Non-pigmented ciliary epithelial cell (primary cell): ENCODE data around the gene KARS1.

Source experiments
- DNase-seq: peaks from one replicate; pipeline ENCODE4 v3.0.0-alpha.2; 2010; ENCODE audit warnings: low read depth

Gene KARS1

DNA sequence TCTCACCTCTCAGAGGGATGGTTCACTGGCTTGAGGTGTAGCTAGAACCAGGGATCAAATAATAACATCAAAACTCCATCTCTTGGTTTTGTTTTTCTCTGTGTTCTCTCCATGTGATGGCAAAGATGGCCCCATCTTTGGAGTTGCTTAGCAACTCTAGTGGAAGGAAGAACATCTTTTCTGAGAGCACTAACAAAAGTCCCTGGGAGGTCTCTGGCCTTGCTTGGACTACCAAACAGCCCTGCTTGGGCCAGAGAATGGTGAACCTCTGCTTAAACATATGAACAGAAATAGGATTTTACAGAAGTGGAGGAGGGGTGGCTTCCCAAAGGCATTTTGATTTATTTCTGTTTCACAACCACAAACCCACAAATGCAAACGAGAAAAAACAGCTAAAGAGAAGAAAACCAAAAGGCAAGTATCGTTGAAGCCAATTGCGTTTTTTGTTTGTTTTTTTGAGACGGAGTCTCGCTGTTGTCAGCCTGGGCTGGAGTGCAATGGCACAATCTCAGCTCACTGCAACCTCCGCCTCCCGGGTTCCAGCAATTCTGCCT is 68.1 kb downstream of the KARS1 start:
- no peak for DNase-seq

DNA sequence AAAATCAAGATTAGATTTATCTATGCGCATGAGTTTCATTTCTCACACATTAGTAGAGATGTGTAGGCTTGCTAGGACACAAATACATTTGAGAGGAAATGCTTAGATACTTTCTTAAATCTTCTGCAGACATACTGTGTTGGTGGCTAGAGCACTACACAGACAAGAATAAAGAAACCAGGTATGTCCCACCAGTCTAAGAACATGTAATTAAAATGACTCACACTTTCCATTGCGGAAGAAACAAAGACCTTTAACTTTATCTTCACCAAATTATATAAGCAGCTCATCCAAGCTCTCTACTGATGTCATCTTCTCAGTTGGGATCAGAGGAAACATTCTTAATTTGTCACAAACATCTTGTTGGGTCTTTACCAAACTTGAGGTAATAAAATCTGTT is 68.7 kb downstream of the KARS1 start:
- DNase-seq, result no peak

DNA sequence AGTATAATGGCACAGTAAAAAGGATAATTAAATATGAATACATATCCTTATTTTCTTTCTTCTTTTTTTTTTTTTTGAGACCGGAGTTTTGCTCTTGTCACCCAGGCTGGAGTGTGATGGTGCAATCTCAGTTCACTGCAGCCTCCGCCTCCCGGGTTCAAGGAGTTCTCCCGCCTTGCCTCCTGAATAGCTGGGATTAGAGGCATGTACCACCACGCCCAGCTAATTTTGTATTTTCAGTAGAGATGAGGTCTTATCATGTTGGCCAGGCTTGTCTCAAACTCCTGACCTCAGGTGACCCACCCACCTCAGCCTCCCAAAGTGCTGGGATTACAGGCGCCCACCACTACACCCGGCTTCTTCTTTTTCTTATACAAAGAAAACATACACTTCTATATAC is 69.3 kb downstream of the KARS1 start:
- no peak for DNase-seq
